Activated B cell treated with CpG ODN at 0.5 μM for 24 hours (primary cell): ENCODE measurements around the gene PIGU. TPM values are rescaled to one million over a fixed set of nuclear protein-coding genes. Genes with fewer than 3 reads are reported as not detected.

Source experiments
- ATAC-seq: fragments of 200-7000 bp; cut with Tn5 transposase; one replicate; pipeline ENCODE4 v1.10.0; 2021; ENCODE audit warnings: low read depth, mild to moderate bottlenecking, moderate library complexity
- CTCF ChIA-PET: fragments of 350-600 bp; sonication (Branson Sonifier 250); formaldehyde crosslinking; loops from one replicate; lab custom pipeline; 2021; ENCODE audit warnings: antibody characterized with exemption; lab: Charles Lee
- POLR2A ChIA-PET: fragments of 350-600 bp; sonication (Branson Sonifier 250); formaldehyde crosslinking; loops from one replicate; lab custom pipeline; 2021; ENCODE audit warnings: antibody characterized with exemption; lab: Charles Lee
- DNase-seq: peaks from one replicate; pipeline ENCODE4 v3.0.0; 2022
- H3K27ac Mint-ChIP-seq: one replicate; pipeline ENCODE4 v1.8.0; 2020; ENCODE audit warnings: mixed read lengths
- H3K27me3 Mint-ChIP-seq: one replicate; pipeline ENCODE4 v1.8.0; 2021; ENCODE audit warnings: mixed read lengths
- H3K36me3 Mint-ChIP-seq: one replicate; pipeline ENCODE4 v1.8.0; 2021; ENCODE audit warnings: low read depth, mixed read lengths
- H3K4me1 Mint-ChIP-seq: one replicate; pipeline ENCODE4 v1.8.0; 2021; ENCODE audit warnings: mixed read lengths
- H3K4me3 Mint-ChIP-seq: one replicate; pipeline ENCODE4 v1.8.0; 2020; ENCODE audit warnings: mild to moderate bottlenecking, mixed read lengths
- H3K9me3 Mint-ChIP-seq: one replicate; pipeline ENCODE4 v1.8.0; 2020; ENCODE audit warnings: mixed read lengths
- intact Hi-C: fragments of 100-400 bp; cut with micrococcal nuclease; formaldehyde crosslinking; loops from one replicate; pipeline ENCODE4 v1.15.1; 2024
- total RNA-seq: library from RNA; stranded (reverse); gene quantifications from 2 replicates; pipeline ENCODE4 v1.2.3, GENCODE V29; 2022
- TF ChIP-seq, protein P1 (sequence below): fragments of 200-600 bp; IDR thresholded peaks from one replicate; pipeline ENCODE4 v1.8.0; 2022; ENCODE audit warnings: antibody characterized with exemption, mild to moderate bottlenecking

The PIGU gene
- total RNA-seq, 1 donor from 2014 or later = 14.7 TPM

- no peaks in the 10 kb centered on the region for H3K9me3 Mint-ChIP-seq
- ATAC-seq = no peak
- H3K36me3 Mint-ChIP-seq = peaks cover 47% of the 10 kb centered on the region
- H3K27me3 Mint-ChIP-seq = no peaks in the 10 kb centered on the region
- TF ChIP-seq, protein P1, sequence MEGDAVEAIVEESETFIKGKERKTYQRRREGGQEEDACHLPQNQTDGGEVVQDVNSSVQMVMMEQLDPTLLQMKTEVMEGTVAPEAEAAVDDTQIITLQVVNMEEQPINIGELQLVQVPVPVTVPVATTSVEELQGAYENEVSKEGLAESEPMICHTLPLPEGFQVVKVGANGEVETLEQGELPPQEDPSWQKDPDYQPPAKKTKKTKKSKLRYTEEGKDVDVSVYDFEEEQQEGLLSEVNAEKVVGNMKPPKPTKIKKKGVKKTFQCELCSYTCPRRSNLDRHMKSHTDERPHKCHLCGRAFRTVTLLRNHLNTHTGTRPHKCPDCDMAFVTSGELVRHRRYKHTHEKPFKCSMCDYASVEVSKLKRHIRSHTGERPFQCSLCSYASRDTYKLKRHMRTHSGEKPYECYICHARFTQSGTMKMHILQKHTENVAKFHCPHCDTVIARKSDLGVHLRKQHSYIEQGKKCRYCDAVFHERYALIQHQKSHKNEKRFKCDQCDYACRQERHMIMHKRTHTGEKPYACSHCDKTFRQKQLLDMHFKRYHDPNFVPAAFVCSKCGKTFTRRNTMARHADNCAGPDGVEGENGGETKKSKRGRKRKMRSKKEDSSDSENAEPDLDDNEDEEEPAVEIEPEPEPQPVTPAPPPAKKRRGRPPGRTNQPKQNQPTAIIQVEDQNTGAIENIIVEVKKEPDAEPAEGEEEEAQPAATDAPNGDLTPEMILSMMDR = no peak
- H3K4me3 Mint-ChIP-seq = no peak overlapping the region
- no peak overlapping the region for H3K27ac Mint-ChIP-seq
- H3K4me1 Mint-ChIP-seq = no peaks in the 10 kb centered on the region
- DNase-seq = no peak
- ChIA-PET POLR2A (no interaction called here), CTCF (no interaction called here)
- intact Hi-C loops = no loop called here
Measured at GRCh38 chr20:34629342-34629741, 47.5 kb downstream of the PIGU start.

DNA sequence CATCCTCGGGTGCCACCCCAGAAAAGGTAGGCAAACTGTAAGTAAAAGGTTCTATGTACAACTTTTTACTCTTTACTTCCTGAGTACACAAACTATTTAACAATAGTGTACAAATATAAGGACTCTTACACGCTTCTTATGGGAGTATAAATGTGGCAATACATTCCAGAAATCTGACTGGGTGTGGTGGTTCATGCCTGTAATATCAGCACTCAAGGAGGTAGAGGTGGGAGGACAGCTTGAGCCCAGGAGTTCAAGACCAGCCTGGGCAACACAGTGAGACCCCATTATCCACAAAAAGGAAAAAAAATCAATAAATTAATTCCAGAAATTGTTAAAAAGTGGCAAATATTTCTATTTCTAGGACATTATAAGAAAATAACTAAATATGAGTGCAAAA, 48.9 kb downstream of the PIGU start:
- TF ChIP-seq, protein P1 = no peak
- POLR2A ChIA-PET = no interaction called here
- Mint-ChIP-seq H3K9me3 (no peaks in the 10 kb centered on the region), H3K27ac (no peak overlapping the region), H3K36me3 (peaks cover 42% of the 10 kb centered on the region), H3K4me1 (peaks cover 8% of the 10 kb centered on the region), H3K4me3 (no peak overlapping the region), H3K27me3 (no peaks in the 10 kb centered on the region)
- no peak for DNase-seq
- intact Hi-C loops = no loop called here
- CTCF ChIA-PET = no interaction called here
- ATAC-seq = no peak

- DNase-seq (no peak), ATAC-seq (no peak)
- intact Hi-C loops = no loop called here
- no peak overlapping the region for H3K4me3 Mint-ChIP-seq
- TF ChIP-seq, protein P1 = no peak
- no peak overlapping the region for H3K27ac Mint-ChIP-seq
- POLR2A ChIA-PET = no interaction called here
- no peaks in the 10 kb centered on the region for H3K27me3 Mint-ChIP-seq
- peaks cover 12% of the 10 kb centered on the region for H3K4me1 Mint-ChIP-seq
- no peaks in the 10 kb centered on the region for H3K9me3 Mint-ChIP-seq
- H3K36me3 Mint-ChIP-seq = peaks cover 40% of the 10 kb centered on the region
- CTCF ChIA-PET = no interaction called here
Measured at GRCh38 chr20:34627458-34627857, 49.4 kb downstream of the PIGU start.

DNA sequence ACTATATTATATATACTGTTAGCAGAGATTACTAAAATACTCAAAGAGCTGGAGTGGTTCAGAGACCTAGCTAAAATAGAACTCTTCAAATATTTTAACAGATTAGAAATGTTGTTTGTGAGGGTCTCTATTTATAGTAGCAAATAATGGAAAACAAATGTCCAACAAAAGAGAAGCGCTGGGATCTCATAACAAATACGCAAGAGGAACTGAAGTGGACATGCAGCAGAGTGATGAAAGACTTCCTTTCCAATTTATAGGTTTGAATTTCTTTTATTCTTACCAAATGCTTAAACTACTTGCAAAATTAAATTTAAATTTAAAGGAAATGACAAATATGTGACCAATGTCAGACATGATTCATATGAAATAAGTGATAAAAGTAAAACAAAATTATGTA, 49.9 kb downstream of the PIGU start:
- Mint-ChIP-seq H3K27me3 (no peaks in the 10 kb centered on the region), H3K9me3 (no peaks in the 10 kb centered on the region), H3K4me3 (no peak overlapping the region), H3K4me1 (peaks cover 12% of the 10 kb centered on the region), H3K36me3 (peaks cover 40% of the 10 kb centered on the region), H3K27ac (no peak overlapping the region)
- TF ChIP-seq, protein P1 = no peak
- no peak for ATAC-seq
- POLR2A ChIA-PET = no interaction called here
- DNase-seq = no peak
- CTCF ChIA-PET = no interaction called here
- intact Hi-C loops = no loop called here

GRCh38 chr20:34624629-34625028, 52.3 kb downstream of the PIGU start:
- peaks cover 12% of the 10 kb centered on the region for H3K4me1 Mint-ChIP-seq

More at GRCh38 chr20:34624629-34625028, 52.3 kb downstream of the PIGU start:
- H3K4me3 Mint-ChIP-seq = no peak overlapping the region
- H3K27me3 Mint-ChIP-seq = no peaks in the 10 kb centered on the region
- ChIA-PET POLR2A (no interaction called here), CTCF (no interaction called here)
- TF ChIP-seq, protein P1 = no peak
- no peaks in the 10 kb centered on the region for H3K9me3 Mint-ChIP-seq
- intact Hi-C loops = no loop called here
- no peak overlapping the region for H3K27ac Mint-ChIP-seq
- ATAC-seq = no peak
- DNase-seq = no peak
- H3K36me3 Mint-ChIP-seq = peaks cover 48% of the 10 kb centered on the region
